Hair follicle dermal papilla cell (primary cell): Measurements from ENCODE around the gene OR1E1. TPM values are rescaled to one million over a fixed set of nuclear protein-coding genes. Genes with fewer than 3 reads are reported as not detected.

Experiments used
- small RNA-seq: library from RNA; depleted of rRNA; stranded (forward); fragments of <200 nt; gene quantifications from one replicate; pipeline ENCODE3, GENCODE V24; 2012
- total RNA-seq: library from RNA; depleted of rRNA; stranded (reverse); fragments of >200 nt; gene quantifications from 2 replicates; pipeline ENCODE4 v1.2.3, GENCODE V29; 2012

OR1E1 gene
- not detected in 2 replicates for total RNA-seq

DNA sequence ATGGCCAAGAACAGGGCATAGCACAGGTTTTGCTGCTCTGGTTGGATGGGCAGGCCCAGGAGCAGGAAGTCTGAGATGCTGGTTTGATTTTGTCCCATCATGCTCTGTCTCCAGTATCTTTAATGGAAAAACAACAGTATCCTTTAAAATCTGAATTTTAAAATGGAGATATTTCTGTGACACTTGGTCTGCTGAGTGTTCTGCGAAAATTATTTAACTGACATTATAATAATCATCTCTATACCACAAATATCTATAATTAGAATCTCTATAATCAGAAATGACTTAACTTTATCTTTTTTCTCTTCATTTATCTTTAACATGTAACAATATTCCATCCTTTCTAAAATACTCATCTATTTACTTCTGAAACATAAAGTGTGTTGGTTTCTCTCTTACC lies at the start of gene OR1E1:
OR1E1 (minus strand) TSS at position 101 of the 400 bp plus-strand sequence; CDS start at position 101, 0 bp downstream.

GRCh38 chr17:3433741-3434140 lies 35.5 kb upstream of the OR1E1 start, which contains the start of gene OR1E2:
Gene OR1E2, minus strand, starts transcription at chr17:3433841. Its CDS starts 0 bp downstream, at chr17:3433841.

DNA sequence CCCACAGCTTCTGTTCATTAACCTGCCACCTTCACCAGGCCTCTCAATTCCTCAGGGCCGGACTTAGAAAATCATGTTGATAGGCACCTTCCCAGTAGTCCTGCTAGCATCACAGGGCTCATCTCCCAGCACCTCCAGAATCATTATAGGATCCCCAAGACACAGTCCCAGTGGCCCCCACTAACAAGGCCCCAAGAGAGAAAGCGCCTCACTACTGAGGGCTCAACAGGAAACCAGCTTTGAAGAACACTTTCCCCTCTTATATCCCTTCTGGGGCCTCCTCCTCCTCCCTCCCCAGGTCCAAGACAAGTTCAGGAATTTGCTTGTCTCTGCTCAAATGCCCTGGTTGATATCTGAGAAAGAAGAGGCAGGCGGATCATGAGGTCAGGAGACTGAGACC lies 12.9 kb upstream of the OR1E1 start, which contains the start of gene OR3A3:
OR3A3 (plus strand) TSS at position 301 of the 400 bp plus-strand sequence.

DNA sequence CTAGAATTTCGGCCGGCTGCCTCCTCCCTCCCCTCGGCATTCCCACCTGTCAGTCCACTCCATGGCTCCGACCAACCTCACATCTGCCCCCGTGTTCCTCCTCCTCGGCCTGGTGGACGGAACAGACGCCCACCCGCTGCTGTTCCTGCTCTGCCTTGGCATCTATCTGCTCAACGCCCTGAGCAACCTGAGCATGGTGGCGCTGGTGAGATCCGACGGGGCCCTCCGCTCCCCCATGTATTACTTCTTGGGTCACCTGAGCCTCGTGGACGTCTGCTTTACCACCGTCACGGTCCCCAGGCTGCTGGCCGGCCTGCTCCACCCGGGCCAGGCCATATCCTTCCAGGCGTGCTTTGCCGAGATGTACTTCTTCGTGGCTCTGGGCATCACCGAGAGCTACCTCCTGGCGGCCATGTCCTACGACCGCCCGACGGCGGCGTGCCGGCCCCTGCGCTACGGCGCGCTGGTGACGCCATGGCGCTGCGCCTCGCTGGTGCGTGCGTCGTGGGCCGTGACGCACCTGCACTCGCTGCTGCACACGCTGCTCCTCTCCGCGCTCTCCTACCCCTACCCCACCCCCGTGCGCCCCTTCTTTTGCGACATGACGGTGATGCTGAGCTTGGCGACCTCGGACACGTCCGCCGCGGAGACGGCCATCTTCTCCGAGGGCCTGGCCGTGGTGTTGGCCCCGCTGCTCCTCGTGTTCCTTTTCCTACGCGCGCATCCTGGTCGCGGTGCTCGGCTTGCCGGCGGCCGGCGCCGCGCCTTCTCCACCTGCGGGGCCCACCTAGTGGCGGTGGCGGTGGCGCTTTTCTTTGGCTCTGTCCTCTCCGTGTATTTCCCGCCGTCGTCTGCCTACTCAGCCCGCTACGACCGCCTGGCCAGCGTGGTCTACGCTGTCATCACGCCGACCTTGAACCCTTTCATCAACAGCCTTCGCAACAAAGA lies 12.1 kb downstream of the OR1E1 start, which contains the start of gene OR3A2:
OR3A2 (minus strand) TSS at position 440 of the 948 bp plus-strand sequence.

Small RNA genes within 50 kb of the gene (small RNA-seq; reads per million reads assigned to genes)
- gene OR1AC1P, result not detected

Other genes starting within 250 kb of the OR1E1 start
- not detected in 2 replicates for gene OR1A2, start 200.9 kb downstream of the OR1E1 start, total RNA-seq
- not detected in 2 replicates for gene OR1A1, start 190.7 kb downstream of the OR1E1 start, total RNA-seq
- gene OR3A1, start 100.0 kb downstream of the OR1E1 start, total RNA-seq, result not detected in 2 replicates
- gene OR3A2, start 12.1 kb downstream of the OR1E1 start, total RNA-seq, result under 0.01 and 0.24 TPM in 2 replicates
- not detected in 2 replicates for gene OR3A3, start 13.0 kb upstream of the OR1E1 start, total RNA-seq
- not detected in 2 replicates for gene OR1E2, start 35.4 kb upstream of the OR1E1 start, total RNA-seq
- 0.49 and 0.85 TPM in 2 replicates for gene SPATA22, start 73.4 kb upstream of the OR1E1 start, total RNA-seq
- gene ASPA, start 77.6 kb upstream of the OR1E1 start, total RNA-seq, result 0.16 and 1.6 TPM in 2 replicates
- 0.73 and 0.81 TPM in 2 replicates for gene TRPV3, start 159.4 kb upstream of the OR1E1 start, total RNA-seq
- gene TRPV1, start 211.0 kb upstream of the OR1E1 start, total RNA-seq, result 1.6 and 1.9 TPM in 2 replicates
- 9.2 and 11.8 TPM in 2 replicates for gene SHPK, start 237.8 kb upstream of the OR1E1 start, total RNA-seq
- 18.8 and 22.2 TPM in 2 replicates for gene CTNS, start 238.3 kb upstream of the OR1E1 start, total RNA-seq